ENCODE results near the gene SH2D4B. TPM values are rescaled to one million over a fixed set of nuclear protein-coding genes. Genes with fewer than 3 reads are reported as not detected.

Gene SH2D4B
- polyA plus RNA-seq, 1 donor from 2014 or later = 1.4 TPM

- Histone ChIP-seq H2AFZ (ENCODE audit: low read depth, low read length) (no peak overlapping the region), H3K9me3 (ENCODE audit: low read length) (no peaks in the 10 kb centered on the region), H4K20me1 (ENCODE audit: insufficient read depth) (no peaks in the 10 kb centered on the region), H3K4me3 (ENCODE audit: low read length) (no peak overlapping the region), H3K4me2 (ENCODE audit: low read length) (no peak overlapping the region), H3K36me3 (ENCODE audit: insufficient read depth, low read length) (no peaks in the 10 kb centered on the region), H3K9ac (ENCODE audit: low read length) (no peak overlapping the region), H3K27ac (ENCODE audit: low read length) (no peak overlapping the region), H3K27me3 (ENCODE audit: insufficient read depth, low read depth, low read length) (no peaks in the 10 kb centered on the region), H3K79me2 (replicated peaks; ENCODE audit: insufficient read depth, low read length) (no peaks in the 10 kb centered on the region), H3K9me2 (ENCODE audit: insufficient read depth, low read length) (no peaks in the 10 kb centered on the region), H3F3A (ENCODE audit: insufficient read depth, low read length, poor library complexity, severe bottlenecking) (no peaks in the 10 kb centered on the region)
- TF ChIP-seq SMC3 (conservative IDR thresholded peaks at IDR 0.05; ENCODE audit: poor library complexity) = no peak
These were observed 65.8 kb downstream of the SH2D4B start for GRCh38 chr10:80603516-80603915.

- H3K9me2 ChIP-seq (ENCODE audit: insufficient read depth, low read length) = no peaks in the 10 kb centered on the region
- no peaks in the 10 kb centered on the region for H4K20me1 ChIP-seq (ENCODE audit: insufficient read depth)
- H3K27me3 ChIP-seq (ENCODE audit: insufficient read depth, low read depth, low read length) = no peaks in the 10 kb centered on the region
- no peaks in the 10 kb centered on the region for H3K9me3 ChIP-seq (ENCODE audit: low read length)
- no peak overlapping the region for H2AFZ ChIP-seq (ENCODE audit: low read depth, low read length)
- H3K27ac ChIP-seq (ENCODE audit: low read length) = no peak overlapping the region
- no peaks in the 10 kb centered on the region for H3K79me2 ChIP-seq (replicated peaks; ENCODE audit: insufficient read depth, low read length)
- no peak overlapping the region for H3K9ac ChIP-seq (ENCODE audit: low read length)
- TF ChIP-seq MXI1 (conservative IDR thresholded peaks at IDR 0.05; ENCODE audit: poor library complexity, severe bottlenecking) (no peak), POLR2AphosphoS5 (IDR thresholded peaks at IDR 0.05) (no peak), EZH2 (IDR thresholded peaks at IDR 0.05; ENCODE audit: borderline replicate concordance, insufficient read depth, low read length, poor library complexity, severe bottlenecking) (no peak), TAF1 (IDR thresholded peaks at IDR 0.05; ENCODE audit: low read depth) (no peak), RAD21 (conservative IDR thresholded peaks at IDR 0.05) (no peak), REST (IDR thresholded peaks at IDR 0.05; ENCODE audit: borderline replicate concordance) (no peak), EP300 (conservative IDR thresholded peaks at IDR 0.05; ENCODE audit: poor library complexity, severe bottlenecking) (no peak), SMC3 (conservative IDR thresholded peaks at IDR 0.05; ENCODE audit: poor library complexity) (no peak), CTCF (IDR thresholded peaks at IDR 0.05; ENCODE audit: poor library complexity, severe bottlenecking) (no peak)
- no peaks in the 10 kb centered on the region for H3F3A ChIP-seq (ENCODE audit: insufficient read depth, low read length, poor library complexity, severe bottlenecking)
- no peaks in the 10 kb centered on the region for H3K36me3 ChIP-seq (ENCODE audit: insufficient read depth, low read length)
- H3K4me3 ChIP-seq (ENCODE audit: low read length) = no peak overlapping the region
- no peak overlapping the region for H3K4me2 ChIP-seq (ENCODE audit: low read length)
These were observed 71.0 kb downstream of the SH2D4B start for GRCh38 chr10:80608706-80609105.

GRCh38 chr10:80609331-80609730, 71.6 kb downstream of the SH2D4B start:
- Histone ChIP-seq H4K20me1 (ENCODE audit: insufficient read depth) (no peaks in the 10 kb centered on the region), H3F3A (ENCODE audit: insufficient read depth, low read length, poor library complexity, severe bottlenecking) (no peaks in the 10 kb centered on the region), H3K4me2 (ENCODE audit: low read length) (no peak overlapping the region), H3K27me3 (ENCODE audit: insufficient read depth, low read depth, low read length) (no peaks in the 10 kb centered on the region), H3K79me2 (replicated peaks; ENCODE audit: insufficient read depth, low read length) (no peaks in the 10 kb centered on the region), H3K4me3 (ENCODE audit: low read length) (no peak overlapping the region), H3K27ac (ENCODE audit: low read length) (no peak overlapping the region), H3K9me2 (ENCODE audit: insufficient read depth, low read length) (no peaks in the 10 kb centered on the region), H3K9me3 (ENCODE audit: low read length) (no peaks in the 10 kb centered on the region), H2AFZ (ENCODE audit: low read depth, low read length) (no peak overlapping the region), H3K36me3 (ENCODE audit: insufficient read depth, low read length) (no peaks in the 10 kb centered on the region), H3K9ac (ENCODE audit: low read length) (no peak overlapping the region)
- TF ChIP-seq EP300 (conservative IDR thresholded peaks at IDR 0.05; ENCODE audit: poor library complexity, severe bottlenecking) = no peak
- no peak for TF ChIP-seq CTCF (IDR thresholded peaks at IDR 0.05; ENCODE audit: poor library complexity, severe bottlenecking)
- TF ChIP-seq RAD21 (conservative IDR thresholded peaks at IDR 0.05) = no peak
- no peak for TF ChIP-seq MXI1 (conservative IDR thresholded peaks at IDR 0.05; ENCODE audit: poor library complexity, severe bottlenecking)
- no peak for TF ChIP-seq EZH2 (IDR thresholded peaks at IDR 0.05; ENCODE audit: borderline replicate concordance, insufficient read depth, low read length, poor library complexity, severe bottlenecking)
